GM12801 (cell line): ENCODE measurements around the gene OR5AR1.

ENCODE experiments used
- CTCF ChIP-seq: IDR thresholded peaks from one replicate; pipeline ENCODE4 v1.5.1; 2011; ENCODE audit warnings: control low read depth; ENCODE audit not compliant: insufficient read length; ENCODE audit errors: extremely low read depth

The OR5AR1 gene

GRCh38 chr11:56705784-56706396 is 42.4 kb downstream of the OR5AR1 start:
- TF ChIP-seq CTCF = no peak

DNA sequence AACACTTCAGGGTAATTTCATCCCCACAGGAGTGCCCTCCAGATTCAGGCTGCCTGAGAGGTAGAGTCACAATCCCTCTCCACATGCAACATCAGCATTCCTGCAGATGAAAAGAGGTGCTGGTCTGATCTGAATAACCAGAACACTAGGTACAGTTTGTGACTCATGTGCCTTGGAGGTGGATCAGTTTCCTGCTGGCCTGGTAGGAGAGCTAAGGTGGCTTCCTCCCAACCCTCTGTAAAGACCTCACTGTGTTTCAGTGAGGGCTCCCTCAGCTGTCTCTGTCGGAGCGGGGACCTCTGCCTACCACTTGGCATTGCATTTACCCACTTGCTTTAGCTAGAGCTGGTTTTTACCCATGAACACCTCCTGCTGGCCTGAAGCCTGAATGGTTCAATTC is 43.0 kb downstream of the OR5AR1 start:
- TF ChIP-seq CTCF = no peak

DNA sequence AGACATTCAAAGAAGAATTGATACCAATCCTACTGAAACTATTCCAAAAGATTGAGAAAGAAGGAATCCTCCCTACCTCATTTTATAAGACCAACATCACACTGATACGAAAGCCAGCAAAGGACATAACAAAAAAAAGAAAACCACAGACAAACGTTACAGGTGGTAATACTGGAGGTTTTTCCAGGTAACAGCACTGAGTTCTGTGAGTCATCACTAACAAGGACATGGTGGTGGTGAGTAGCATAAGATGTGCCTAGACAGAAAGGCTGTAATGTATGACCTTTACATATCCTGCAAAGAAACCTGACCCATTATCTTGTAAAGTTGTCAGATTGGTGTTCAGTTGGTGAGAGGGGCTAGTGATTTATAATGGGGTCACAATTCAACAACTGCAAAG is 50.7 kb downstream of the OR5AR1 start:
- TF ChIP-seq CTCF = no peak
